HTERT RPE-1 (cell line): Measurements from ENCODE around the gene CNKSR2.
"Not testable (repeated sequence)": the region's sequence is repeated elsewhere in the genome, so short reads cannot be mapped to it uniquely, and the experiment has no call there.

Source experiments
- in situ Hi-C: fragments of 300-500 bp; cut with MboI; formaldehyde crosslinking; loops from 4 replicates; pipeline ENCODE4 v1.14.3; 2020; ENCODE audit warnings: low sequenced_read_pairs

Gene CNKSR2

GRCh38 chrX:21438792-21439191 is 64.6 kb downstream of the CNKSR2 start:
- in situ Hi-C loops, result no loop called here

DNA sequence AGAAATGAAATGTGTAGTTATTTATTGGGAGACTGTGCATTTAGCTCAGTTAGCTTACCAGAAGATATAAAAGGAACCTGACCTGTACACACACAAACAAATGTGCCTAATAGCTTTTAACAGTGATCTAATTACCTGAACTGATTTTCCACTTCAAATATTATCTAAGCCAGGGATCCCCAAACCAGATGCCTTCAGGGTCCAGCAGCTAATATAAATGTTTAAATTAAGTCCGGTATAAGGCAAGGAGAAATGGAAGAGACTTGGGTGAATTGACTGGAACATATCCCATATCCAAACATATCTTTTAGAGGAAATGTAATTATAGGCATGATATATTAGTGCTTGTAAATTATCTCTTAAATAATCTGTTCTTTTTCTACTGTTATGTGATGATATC is 66.7 kb downstream of the CNKSR2 start:
- in situ Hi-C loops, result no loop called here

DNA sequence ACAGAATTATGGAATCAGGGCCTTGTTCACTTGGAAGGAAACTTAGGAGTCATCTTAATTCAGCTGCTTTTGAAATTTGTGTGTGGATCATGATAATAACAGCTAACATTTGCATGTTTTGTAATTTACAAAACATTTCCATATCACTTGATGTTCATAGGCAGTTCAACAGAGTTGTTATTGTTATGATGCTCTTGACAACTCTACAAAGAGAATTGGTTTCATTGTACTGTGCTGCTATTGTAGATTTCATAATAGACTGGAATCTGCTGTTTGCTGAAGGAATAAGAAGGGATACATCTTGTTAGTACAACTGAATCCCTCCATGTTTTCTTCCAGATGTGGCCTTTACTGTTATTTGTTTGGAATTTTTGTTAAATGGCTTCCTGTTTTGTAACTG is 83.5 kb downstream of the CNKSR2 start:
- in situ Hi-C loops, result no loop called here

GRCh38 chrX:21469071-21469470 is 94.9 kb downstream of the CNKSR2 start:
- in situ Hi-C loops, result no loop called here

- in situ Hi-C loops, result no loop called here
Observed at GRCh38 chrX:21476909-21477308, 102.7 kb downstream of the CNKSR2 start.

DNA sequence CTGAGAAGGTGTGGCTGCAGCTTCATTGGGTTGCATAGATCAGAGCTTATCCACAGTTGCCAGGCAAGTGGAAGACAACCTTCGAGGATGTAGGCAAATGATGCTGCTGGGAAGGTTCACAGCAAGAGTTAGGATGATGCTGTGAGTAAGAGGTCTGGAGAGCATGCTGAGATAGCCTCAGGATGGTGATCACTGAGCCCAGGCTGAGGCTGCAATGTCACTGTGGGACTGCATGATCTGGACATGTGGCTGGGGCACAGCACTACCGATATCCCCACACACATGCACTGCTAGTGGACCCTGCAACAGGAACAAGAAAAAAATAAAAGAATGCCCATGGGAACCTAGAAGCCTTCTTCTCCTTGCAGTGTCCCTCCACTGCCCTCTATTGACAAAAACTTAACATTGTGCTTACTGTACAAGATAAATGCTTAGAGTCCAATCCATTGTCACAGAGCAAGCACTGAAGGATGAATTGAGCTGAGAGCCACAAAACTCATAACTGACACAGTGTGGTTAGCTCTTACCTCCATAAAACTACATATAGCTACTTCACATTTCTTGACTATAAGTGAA is 105.6 kb downstream of the CNKSR2 start:
- in situ Hi-C loops, result no loop called here

DNA sequence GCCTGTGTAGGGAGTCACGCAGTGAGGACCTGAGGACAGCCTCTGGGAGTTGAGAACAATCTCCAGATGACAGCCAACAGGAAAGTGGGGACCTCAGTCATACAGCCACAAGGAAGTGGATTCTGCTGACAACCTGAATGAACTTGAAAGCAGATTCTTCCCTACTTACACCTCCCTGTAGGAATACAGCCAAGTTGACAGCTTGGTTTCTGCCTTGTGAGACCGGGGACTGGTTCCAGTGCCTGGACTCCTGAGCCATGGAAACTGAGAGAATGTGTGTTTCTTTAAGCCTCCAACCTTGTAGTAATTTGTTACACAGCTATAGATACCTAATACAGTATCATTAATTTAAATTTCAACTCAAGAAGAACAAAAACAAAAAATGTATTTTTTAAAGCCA is 107.5 kb downstream of the CNKSR2 start:
- in situ Hi-C loops, result no loop called here

GRCh38 chrX:21484051-21484450 is 109.8 kb downstream of the CNKSR2 start:
- in situ Hi-C loops, result not testable (repeated sequence)

GRCh38 chrX:21487832-21488231 is 113.6 kb downstream of the CNKSR2 start:
- in situ Hi-C loops, result no loop called here

DNA sequence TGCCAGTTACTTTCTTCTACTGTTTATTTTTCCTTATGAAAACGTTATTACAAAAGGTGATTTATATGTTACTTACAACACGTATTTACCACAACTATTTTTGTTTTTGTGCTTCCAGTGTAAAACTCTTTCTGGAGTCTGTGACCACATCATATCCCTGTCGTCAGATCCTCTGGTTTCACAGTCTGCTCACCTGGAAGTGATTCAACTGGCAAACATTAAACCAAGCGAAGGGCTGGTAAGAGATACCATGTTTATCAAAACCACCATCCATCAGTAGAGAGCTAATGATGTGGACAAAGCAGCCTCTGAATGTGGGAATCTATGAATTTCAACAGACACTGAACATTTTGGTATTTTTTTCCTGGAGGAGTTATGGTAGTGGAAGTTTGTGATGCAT is 116.1 kb downstream of the CNKSR2 start:
- in situ Hi-C loops, result no loop called here

DNA sequence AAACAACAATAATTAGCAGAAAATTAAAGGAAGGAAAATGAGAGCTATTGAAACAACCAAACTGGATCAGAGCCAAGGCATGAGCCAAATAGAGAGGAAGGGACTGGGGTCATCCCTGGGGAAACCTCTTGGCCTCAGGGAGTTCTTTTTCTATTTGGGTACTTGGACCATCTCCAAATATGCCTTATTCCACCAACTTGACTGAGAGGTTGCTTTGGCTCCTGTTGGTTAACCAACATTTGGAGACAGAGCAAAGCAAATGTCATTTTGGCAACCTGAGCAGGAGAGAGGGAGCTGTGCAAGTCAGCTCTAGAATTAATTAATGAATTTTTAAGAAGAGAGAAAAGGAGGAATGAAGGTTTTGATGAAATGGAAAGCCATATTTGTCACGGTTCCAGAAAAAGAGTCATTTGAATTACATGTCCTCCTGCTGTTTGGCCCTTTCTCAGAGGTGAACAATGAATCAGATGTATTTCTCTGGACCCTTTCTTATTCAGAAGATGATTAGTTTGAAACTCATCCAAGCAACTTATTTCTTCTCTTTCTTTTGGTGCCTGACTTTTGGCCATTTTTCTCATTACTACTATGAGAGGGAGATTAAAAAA is 119.1 kb downstream of the CNKSR2 start:
- in situ Hi-C loops, result no loop called here

- in situ Hi-C loops, result no loop called here
Observed at GRCh38 chrX:21503593-21503992, 129.4 kb downstream of the CNKSR2 start.

DNA sequence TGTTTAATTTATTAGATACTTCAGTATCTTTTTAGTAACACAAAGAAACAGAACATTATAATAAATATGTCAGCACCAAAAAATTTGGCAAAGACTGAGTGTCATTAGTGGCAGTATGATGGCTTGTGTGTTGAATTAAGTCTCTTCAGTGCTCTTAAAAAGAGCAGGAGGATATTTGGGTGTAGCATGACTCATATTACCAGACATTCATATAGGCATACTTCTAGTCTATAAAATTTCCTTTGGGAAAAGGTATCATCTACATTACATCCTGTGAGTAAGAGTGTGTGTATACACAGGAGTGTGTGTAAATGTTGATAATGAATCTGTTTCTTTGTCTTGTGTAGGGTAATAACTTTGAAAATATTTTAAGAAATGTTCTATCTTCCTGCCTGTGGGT is 135.7 kb downstream of the CNKSR2 start:
- in situ Hi-C loops, result no loop called here

GRCh38 chrX:21524008-21524407 is 149.8 kb downstream of the CNKSR2 start:
- in situ Hi-C loops, result no loop called here

- in situ Hi-C loops, result no loop called here
Observed at GRCh38 chrX:21528076-21528475, 153.9 kb downstream of the CNKSR2 start.

DNA sequence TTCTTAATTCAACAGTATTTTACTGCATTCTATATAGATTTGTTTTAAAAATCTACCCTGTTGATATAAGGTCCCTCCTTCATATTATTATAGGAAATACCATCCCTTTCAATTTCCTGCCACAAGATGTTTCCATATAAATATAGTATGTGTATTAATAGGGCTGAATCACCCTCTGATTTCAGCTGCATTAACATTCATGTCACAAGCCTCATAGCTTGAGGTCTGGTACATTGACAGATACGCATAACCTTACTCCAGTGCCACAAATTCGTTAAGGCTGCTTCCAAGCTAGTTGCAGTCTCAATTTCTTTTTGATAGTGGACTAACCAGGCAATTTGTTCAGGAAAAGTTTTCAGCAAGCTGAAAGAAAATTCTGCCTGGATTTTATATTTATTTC is 155.6 kb downstream of the CNKSR2 start:
- in situ Hi-C loops, result no loop called here

- in situ Hi-C loops, result not testable (repeated sequence)
Observed at GRCh38 chrX:21544642-21545041, 170.4 kb downstream of the CNKSR2 start.

DNA sequence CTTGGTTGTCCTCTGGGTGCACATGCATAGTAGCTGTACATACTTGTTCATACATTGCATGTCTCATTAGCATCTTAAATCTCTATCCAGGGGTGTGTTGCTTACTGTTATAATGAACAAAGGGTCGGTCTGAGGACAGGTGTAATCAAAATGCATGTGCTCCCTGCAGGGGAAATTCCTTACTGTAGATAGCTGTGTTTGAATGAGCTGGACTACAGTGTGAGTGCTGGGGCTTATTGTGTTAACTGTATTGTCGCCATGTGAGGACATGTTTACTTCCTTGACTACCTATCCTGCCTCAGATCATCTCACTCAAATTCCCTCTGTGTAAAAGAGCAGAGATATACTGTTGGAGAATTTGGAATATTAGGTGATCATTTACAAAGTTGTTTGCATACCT is 185.2 kb downstream of the CNKSR2 start:
- in situ Hi-C loops, result no loop called here

DNA sequence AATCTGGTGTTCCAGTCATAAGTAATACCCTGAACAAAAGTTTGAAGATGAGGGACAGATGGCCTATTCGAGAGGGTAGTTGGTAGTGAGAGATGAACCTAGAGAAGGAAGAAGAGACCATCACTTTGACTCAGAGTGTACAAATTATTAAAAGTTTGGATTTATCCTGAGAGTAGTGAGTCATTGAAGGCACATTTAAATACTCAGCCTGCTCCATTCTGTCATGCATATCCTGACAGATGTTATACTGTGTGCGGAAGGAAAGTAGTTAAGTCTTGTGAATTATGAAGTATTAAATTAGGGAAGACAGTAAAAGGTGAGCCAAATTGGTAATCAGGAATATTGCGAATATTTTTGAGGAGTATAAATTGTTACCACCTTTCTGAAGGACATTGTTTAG is 190.8 kb downstream of the CNKSR2 start:
- in situ Hi-C loops, result no loop called here

DNA sequence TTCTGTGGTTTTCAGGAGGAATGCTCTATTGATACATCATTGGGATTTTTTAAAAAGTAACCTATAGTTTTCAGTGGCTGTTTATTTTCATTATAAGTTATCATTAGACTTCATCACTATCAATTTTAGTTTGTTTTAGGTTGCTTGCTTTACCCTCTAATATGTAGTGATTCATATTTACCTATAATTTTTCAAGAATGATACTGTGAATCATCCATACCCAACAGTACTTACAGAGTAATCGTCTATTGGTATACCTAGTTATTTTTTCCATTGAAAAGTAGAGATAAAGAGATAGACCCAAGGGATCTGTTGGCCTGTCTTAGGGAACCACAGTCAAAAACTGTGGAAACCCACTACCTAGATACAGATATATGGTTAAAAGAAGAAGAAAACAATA is 200.6 kb downstream of the CNKSR2 start:
- in situ Hi-C loops, result no loop called here

DNA sequence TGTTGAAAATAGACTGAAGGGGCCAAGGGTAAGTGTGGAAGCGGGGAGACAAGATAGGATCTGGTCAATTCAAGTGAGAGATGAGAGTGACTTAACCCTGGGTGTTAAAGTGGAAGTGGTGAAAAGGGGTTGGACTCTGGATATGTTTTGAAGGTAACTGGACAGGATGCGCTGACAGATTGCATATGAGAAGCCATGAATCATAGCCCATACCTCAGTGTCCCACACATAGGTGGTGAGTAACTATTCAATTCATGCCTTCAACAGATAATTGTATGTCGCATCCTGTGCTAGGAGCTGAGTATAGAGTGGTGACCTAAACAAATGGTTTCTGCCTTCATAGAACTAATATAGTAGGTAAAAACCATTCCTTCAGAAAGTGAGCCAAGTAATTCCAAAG is 207.3 kb downstream of the CNKSR2 start:
- in situ Hi-C loops, result no loop called here

- in situ Hi-C loops, result no loop called here
Observed at GRCh38 chrX:21586001-21586400, 211.8 kb downstream of the CNKSR2 start.
